Mesodermal cell (in vitro differentiated cells): ENCODE measurements around the gene LRRC61.
A peak's percentile ranks its signal among the peaks of the same experiment; 100 is the strongest.

Source experiments
- H3K27ac ChIP-seq: 2 replicates; pipeline ENCODE4 v1.7.0; 2013; ENCODE audit warnings: mild to moderate bottlenecking, low read depth, low read length, moderate library complexity; ENCODE audit not compliant: severe bottlenecking
- H3K36me3 ChIP-seq: 2 replicates; pipeline ENCODE4 v1.7.1; 2013; ENCODE audit warnings: mild to moderate bottlenecking, low read length, moderate library complexity; ENCODE audit not compliant: control insufficient read depth, insufficient read depth
- H3K4me1 ChIP-seq: one replicate; pipeline ENCODE4 v1.7.1; 2013; ENCODE audit warnings: mild to moderate bottlenecking, low read length; ENCODE audit not compliant: insufficient read depth, control insufficient read depth, poor library complexity, severe bottlenecking
- H3K4me3 ChIP-seq: 2 replicates; pipeline ENCODE4 v1.7.0; 2013; ENCODE audit warnings: low read length, control low read depth, mild to moderate bottlenecking; ENCODE audit not compliant: insufficient read depth, poor library complexity, severe bottlenecking; ENCODE audit errors: extremely low read depth
- H3K9me3 ChIP-seq: 2 replicates; pipeline ENCODE4 v1.7.1; 2013; ENCODE audit warnings: mild to moderate bottlenecking, low read length, moderate library complexity; ENCODE audit not compliant: control insufficient read depth
- WGBS, 2 experiments: methylation state at CpG; one replicate each; pipeline ENCODE4 v1.1.5; 2013; ENCODE audit warnings: missing lambda C conversion rate in 2 of 2; ENCODE audit not compliant: insufficient coverage in 2 of 2; 5-methylcytosine and 5-hydroxymethylcytosine counted together

The LRRC61 gene

DNA sequence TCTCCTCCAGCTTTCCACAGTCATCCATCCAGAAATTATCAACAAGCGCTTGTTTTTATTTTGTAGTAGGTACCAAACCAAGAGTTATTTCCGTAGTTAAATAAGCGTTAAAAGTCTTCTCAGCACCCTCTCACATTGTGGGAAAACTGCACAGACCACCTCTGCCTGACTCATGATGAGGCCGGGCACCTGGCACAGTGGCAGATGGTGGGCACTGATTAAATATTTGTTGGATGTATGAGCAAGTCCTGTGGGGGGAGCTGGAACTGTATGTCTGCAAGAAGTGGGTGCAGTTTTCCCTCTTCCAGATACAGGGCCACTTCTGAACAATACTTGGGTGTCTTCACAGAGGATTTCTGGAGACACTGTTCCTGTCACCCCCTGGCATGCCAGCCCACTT, 40.2 kb downstream of the LRRC61 start:
- no peaks in the 10 kb centered on the region for H3K9me3 ChIP-seq
- peaks cover 32% of the 10 kb centered on the region for H3K4me1 ChIP-seq
- 83 to 97% methylated on average over 2 to 3 of the region's 4 CpGs for WGBS, 2 experiments
- no peak overlapping the region for H3K4me3 ChIP-seq
- no peaks in the 10 kb centered on the region for H3K36me3 ChIP-seq
- H3K27ac ChIP-seq, result no peak overlapping the region

- peaks cover 32% of the 10 kb centered on the region for H3K4me1 ChIP-seq
- H3K9me3 ChIP-seq, result no peaks in the 10 kb centered on the region
- no peak overlapping the region for H3K4me3 ChIP-seq
- H3K36me3 ChIP-seq, result no peaks in the 10 kb centered on the region
- no peak overlapping the region for H3K27ac ChIP-seq
- 93 to 94% methylated on average over 3 to 4 of the region's 5 CpGs for WGBS, 2 experiments
These were observed 40.7 kb downstream of the LRRC61 start for GRCh38 chr7:150363872-150364271.

GRCh38 chr7:150365194-150365593, 42.0 kb downstream of the LRRC61 start:
- H3K27ac ChIP-seq, result no peak overlapping the region
- peaks cover 37% of the 10 kb centered on the region for H3K4me1 ChIP-seq
- no peak overlapping the region for H3K4me3 ChIP-seq
- H3K9me3 ChIP-seq, result no peaks in the 10 kb centered on the region
- 93 to 97% methylated on average over 9 to 10 of the region's 10 CpGs for whole genome bisulfite sequencing, 2 experiments
- peaks cover 6% of the 10 kb centered on the region for H3K36me3 ChIP-seq

GRCh38 chr7:150365673-150366398, 42.7 kb downstream of the LRRC61 start:
- peaks cover 43% of the 10 kb centered on the region for H3K4me1 ChIP-seq
- no peak overlapping the region for H3K4me3 ChIP-seq
- no peaks in the 10 kb centered on the region for H3K9me3 ChIP-seq
- WGBS, 2 experiments, result 74 to 76% methylated on average over 3 to 4 of the region's 5 CpGs
- peak overlapping the region; percentile 70 for H3K27ac ChIP-seq
- peaks cover 13% of the 10 kb centered on the region for H3K36me3 ChIP-seq

DNA sequence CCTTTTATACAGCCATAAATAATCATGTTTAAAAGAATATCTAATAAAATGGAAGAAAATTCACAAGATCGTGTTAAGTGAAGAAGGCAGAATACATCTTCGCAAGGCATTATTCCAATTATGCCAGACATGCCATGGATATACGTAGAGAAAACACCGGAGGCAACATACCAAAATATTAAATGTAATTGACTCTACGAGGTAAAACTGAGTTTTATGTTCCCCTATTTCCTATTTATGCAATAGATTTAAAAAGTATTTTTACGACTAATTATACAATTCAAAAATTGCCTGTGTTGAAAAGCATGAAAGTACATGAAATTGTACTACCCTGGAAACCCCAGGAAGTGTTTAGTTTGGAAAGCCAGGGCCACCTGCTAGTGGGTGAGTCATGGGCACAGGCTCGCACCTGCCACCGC, 44.5 kb downstream of the LRRC61 start:
- peaks cover 31% of the 10 kb centered on the region for H3K36me3 ChIP-seq
- WGBS, 2 experiments, result 44 to 52% methylated on average over 2 to 4 of the region's 8 CpGs
- peaks cover 44% of the 10 kb centered on the region for H3K4me1 ChIP-seq
- H3K27ac ChIP-seq, result peak overlapping the region; percentile 98
- no peaks in the 10 kb centered on the region for H3K9me3 ChIP-seq
- peak overlapping the region; percentile 80 for H3K4me3 ChIP-seq

GRCh38 chr7:150368096-150368883, 45.1 kb downstream of the LRRC61 start, which contains the start of gene REPIN1:
Gene REPIN1, plus strand, starts transcription at chr7:150368822. Its CDS starts 890 bp downstream, at chr7:150369712.
- 3 to 4% methylated on average over 63 to 71 of the region's 85 CpGs for WGBS, 2 experiments
- H3K4me3 ChIP-seq, result peak within 1 kb of the TSS; percentile 80
- H3K27ac ChIP-seq, result peak within 1 kb of the TSS; percentile 98
- peaks cover 45% of the 10 kb centered on the region for H3K4me1 ChIP-seq
- no peaks in the 10 kb centered on the region for H3K9me3 ChIP-seq
- H3K36me3 ChIP-seq, result peaks cover 37% of the 10 kb centered on the region

DNA sequence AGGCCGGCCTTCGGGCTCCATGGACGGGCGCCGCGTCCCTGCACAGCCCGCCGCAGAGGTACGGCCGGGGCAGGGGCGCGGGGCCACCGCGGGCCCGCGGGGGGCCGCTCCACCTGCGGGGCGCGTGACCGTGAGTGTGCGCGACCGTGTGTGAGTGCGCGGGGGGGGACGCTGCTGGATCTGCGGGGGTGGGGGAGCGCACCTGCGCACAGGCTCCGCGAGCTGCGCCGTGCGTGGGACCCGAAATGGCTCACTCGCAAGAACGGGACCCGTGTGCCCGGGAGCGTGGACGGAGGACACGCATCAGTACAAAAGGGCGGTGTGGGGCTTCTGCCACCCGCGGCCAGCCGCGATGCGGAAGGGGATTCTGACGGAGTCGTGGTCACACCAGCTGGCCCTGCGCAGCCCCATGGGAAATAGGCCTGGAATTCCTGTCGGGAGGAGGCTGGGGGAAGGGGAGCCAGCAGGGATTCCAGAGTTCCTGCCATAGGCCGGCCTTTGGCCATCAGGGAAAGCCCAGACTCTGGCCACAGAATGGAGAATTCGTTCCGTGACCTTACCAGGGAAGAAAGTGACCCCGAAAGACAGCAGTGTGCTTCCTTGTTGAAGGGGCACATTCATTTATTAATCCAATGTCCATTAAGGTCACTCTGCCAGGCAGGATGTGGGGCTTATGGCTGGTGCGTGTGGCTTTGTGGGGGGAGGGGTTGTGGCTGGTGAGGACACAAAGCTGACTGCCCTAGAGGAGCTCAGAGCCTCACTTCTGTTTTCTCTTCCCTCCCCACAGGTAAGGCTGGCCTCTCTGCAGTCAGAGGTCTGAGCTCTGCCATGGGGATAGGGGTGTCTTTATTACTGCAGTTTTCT, 46.0 kb downstream of the LRRC61 start:
- WGBS, 2 experiments, result 0% methylated on average over 25 to 41 of the region's 58 CpGs
- peaks cover 47% of the 10 kb centered on the region for H3K4me1 ChIP-seq
- H3K9me3 ChIP-seq, result no peaks in the 10 kb centered on the region
- peak overlapping the region; percentile 98 for H3K27ac ChIP-seq
- H3K4me3 ChIP-seq, result peak overlapping the region; percentile 80
- peaks cover 45% of the 10 kb centered on the region for H3K36me3 ChIP-seq

DNA sequence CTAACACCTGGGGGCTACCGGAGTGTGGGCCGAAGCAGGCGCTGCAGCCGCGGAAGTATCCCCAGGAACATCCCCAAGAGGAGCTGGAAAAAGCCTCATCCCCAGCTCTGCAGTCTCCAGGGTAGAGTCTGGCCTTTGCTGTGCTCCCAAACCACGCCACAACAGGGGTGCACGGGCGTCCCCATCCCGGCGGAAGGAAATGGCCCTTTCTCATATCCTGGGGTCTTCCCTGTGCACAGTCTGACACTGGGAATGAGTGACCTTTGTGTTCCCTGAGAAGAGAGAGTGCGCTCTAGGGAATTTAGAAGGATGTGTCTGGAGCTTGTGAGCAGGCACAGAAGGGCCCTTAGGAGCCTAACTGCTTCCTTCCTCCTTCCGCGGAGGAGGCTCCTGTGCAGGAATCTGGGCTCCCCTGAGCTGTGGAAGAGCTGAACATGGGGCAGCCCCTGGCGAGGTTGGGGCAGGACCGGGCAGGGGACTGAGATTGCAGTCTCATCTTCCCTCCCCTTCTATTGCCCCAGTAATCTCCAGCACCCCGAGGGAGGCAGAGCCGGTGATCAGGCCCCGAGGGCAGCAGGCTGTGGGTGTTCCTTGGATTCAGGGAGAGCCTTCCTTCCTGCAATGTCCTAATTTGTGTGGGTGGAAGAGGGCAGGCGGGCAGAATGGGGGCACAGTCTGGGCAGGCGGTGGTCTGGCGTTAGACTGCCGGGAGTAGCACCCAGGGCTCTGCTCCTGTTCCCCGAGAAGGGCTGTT, 46.8 kb downstream of the LRRC61 start:
- WGBS, 2 experiments, result 59 to 67% methylated on average over 12 to 18 of the region's 23 CpGs
- Histone ChIP-seq H3K4me1 (peaks cover 51% of the 10 kb centered on the region), H3K27ac (peak overlapping the region; percentile 98), H3K36me3 (peaks cover 51% of the 10 kb centered on the region), H3K9me3 (no peaks in the 10 kb centered on the region), H3K4me3 (peak overlapping the region; percentile 80)

DNA sequence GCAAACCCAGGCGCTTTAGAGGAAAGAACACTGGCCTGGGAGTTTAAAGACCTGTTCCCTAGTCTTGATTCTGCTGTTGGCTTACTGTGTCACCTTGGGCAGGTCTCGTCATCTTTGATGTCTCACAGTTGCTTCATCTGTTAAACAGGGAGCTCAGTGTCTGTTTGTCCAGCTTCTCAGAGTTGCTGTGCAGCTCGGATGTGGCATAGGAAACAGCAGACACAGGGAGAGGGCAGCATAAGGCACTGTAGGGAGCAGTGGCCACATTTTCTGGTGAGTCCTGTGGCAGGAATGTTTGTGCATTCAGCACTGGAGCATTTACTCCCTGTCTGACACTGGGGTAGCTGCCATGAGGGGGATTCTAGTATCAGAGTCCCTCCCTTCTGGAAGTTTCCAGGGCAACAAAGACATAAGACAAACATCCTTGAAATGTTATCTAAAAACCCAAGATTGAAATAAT, 47.5 kb downstream of the LRRC61 start:
- no peaks in the 10 kb centered on the region for H3K9me3 ChIP-seq
- H3K36me3 ChIP-seq, result peaks cover 56% of the 10 kb centered on the region
- peaks cover 53% of the 10 kb centered on the region for H3K4me1 ChIP-seq
- peak overlapping the region; percentile 80 for H3K4me3 ChIP-seq
- 82 to 90% methylated on average over 3 of the region's 3 CpGs for WGBS, 2 experiments
- H3K27ac ChIP-seq, result peak overlapping the region; percentile 98
